Measurements from ENCODE around the gene UMAD1. TPM values are rescaled to one million over a fixed set of nuclear protein-coding genes. Genes with fewer than 3 reads are reported as not detected.

The UMAD1 gene
- total RNA-seq, 4 donors from 2014 or later, result 15.2 to 28.2 (median 18.7) TPM

DNA sequence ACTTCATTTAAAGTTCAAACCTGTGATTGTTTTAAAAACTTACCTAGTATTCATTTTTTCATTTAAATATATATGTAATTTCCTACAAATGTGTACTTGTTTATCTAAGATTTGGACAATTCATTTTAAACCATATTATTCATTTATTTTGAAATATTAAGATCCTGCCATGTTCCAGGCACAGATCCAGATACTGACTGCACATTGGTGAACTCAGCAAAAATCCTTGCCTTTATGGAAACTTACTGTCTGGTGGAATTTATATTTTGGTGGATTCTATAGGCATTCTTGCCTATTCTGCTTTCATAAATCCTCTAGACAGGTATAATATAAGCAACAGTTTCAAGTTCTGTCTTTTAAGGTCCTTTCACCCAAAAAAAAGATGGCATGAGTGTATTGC, 126.1 kb downstream of the UMAD1 start:
- no peaks in the 10 kb centered on the region for H3K36me3 ChIP-seq
- H3K4me3 ChIP-seq, result no peak overlapping the region
- no peak overlapping the region for H3K27ac ChIP-seq
- no peaks in the 10 kb centered on the region for H3K27me3 ChIP-seq
- no peaks in the 10 kb centered on the region for H3K9me3 ChIP-seq
- DNase-seq, result no peak
- peaks cover 0 to 3% (median 0%) of the 10 kb centered on the region in 4 donors for H3K4me1 ChIP-seq
- TF ChIP-seq POLR2A (IDR thresholded peaks at IDR 0.05), result no peak
- TF ChIP-seq CTCF (IDR thresholded peaks at IDR 0.05), result no peak

DNA sequence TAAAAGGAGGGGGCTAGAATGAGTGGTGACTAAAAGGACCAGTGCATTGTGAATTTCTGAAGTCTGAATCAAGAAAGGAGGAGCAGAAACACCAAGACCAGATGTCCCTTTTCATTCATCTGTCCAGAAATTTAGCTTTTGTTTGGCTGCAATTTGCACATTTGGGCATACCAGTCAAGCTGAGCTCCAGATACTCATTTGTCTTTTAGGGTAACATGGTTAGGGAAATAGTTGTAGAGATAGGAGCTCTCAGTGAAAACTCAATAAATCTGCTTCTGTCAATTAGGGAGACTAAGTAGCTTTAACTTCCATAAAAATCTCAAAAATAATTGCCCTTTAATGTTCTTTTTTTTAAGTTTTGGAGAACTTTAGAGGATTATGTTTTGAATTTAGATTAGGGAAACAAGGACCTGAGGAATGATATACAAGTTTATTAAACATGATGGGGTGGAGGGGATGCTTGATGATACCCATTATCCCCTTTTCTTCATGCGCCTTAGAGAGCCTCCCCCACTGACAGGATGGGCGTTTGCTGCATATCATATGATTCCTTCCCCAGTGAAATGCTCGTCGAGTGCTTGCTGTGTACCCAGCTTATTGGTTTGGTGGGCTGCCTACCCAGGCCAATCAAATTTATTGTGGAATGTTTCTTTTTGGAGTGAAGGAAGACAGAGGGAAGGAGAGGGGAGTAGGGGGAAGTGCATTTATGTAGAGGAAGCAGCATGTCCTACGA, 128.6 kb downstream of the UMAD1 start:
- H3K36me3 ChIP-seq, result no peaks in the 10 kb centered on the region
- DNase-seq, result no peak
- H3K27ac ChIP-seq, result no peak overlapping the region
- H3K27me3 ChIP-seq, result no peaks in the 10 kb centered on the region
- no peak for TF ChIP-seq CTCF (IDR thresholded peaks at IDR 0.05)
- no peak for TF ChIP-seq POLR2A (IDR thresholded peaks at IDR 0.05)
- no peak overlapping the region for H3K4me3 ChIP-seq
- H3K9me3 ChIP-seq, result no peaks in the 10 kb centered on the region
- H3K4me1 ChIP-seq, result no peaks in the 10 kb centered on the region

- no peak overlapping the region for H3K4me3 ChIP-seq
- H3K27ac ChIP-seq, result no peak overlapping the region
- no peak for DNase-seq
- H3K4me1 ChIP-seq, result no peaks in the 10 kb centered on the region
- H3K36me3 ChIP-seq, result no peaks in the 10 kb centered on the region
- no peak for TF ChIP-seq CTCF (IDR thresholded peaks at IDR 0.05)
- TF ChIP-seq POLR2A (IDR thresholded peaks at IDR 0.05), result no peak
- no peaks in the 10 kb centered on the region for H3K9me3 ChIP-seq
- no peaks in the 10 kb centered on the region for H3K27me3 ChIP-seq
Measured at GRCh38 chr7:7769710-7770627, 129.4 kb downstream of the UMAD1 start.

GRCh38 chr7:7771452-7771851, 130.9 kb downstream of the UMAD1 start:
- Histone ChIP-seq H3K4me1 (no peaks in the 10 kb centered on the region), H3K9me3 (no peaks in the 10 kb centered on the region), H3K36me3 (no peaks in the 10 kb centered on the region), H3K27me3 (no peaks in the 10 kb centered on the region), H3K4me3 (no peak overlapping the region), H3K27ac (no peak overlapping the region)
- DNase-seq, result no peak
- no peak for TF ChIP-seq POLR2A (IDR thresholded peaks at IDR 0.05)
- TF ChIP-seq CTCF (IDR thresholded peaks at IDR 0.05), result no peak

- H3K4me3 ChIP-seq, result no peak overlapping the region
Measured at GRCh38 chr7:7772397-7772821, 131.9 kb downstream of the UMAD1 start.

More at GRCh38 chr7:7772397-7772821, 131.9 kb downstream of the UMAD1 start:
- peak overlapping the region in 1 of 4 donors; percentile 39 for H3K27ac ChIP-seq
- no peaks in the 10 kb centered on the region for H3K4me1 ChIP-seq
- H3K36me3 ChIP-seq, result no peaks in the 10 kb centered on the region
- peak in 1 of 3 donors; percentile 29 for DNase-seq
- no peaks in the 10 kb centered on the region for H3K9me3 ChIP-seq
- H3K27me3 ChIP-seq, result no peaks in the 10 kb centered on the region
- TF ChIP-seq CTCF (IDR thresholded peaks at IDR 0.05) (no peak), POLR2A (IDR thresholded peaks at IDR 0.05) (no peak)

Measured in Peyer's patch (tissue), 4 donors.